Cardiac muscle cell (in vitro differentiated cells and primary cell): ENCODE data around the gene SLC2A1. TPM values are rescaled to one million over a fixed set of nuclear protein-coding genes. Genes with fewer than 3 reads are reported as not detected.
A peak's percentile ranks its signal among the peaks of the same experiment; 100 is the strongest.

Source experiments
- DNase-seq, 2 donors: peaks; one replicate each; pipeline versions ENCODE4 v3.0.0 to v3.0.0-alpha.2; 2010 to 2017; ENCODE audit warnings: low read depth in 1 of 2, low spot score in 1 of 2
- H3K27ac ChIP-seq: fragments of 200-600 bp; sonication (generic); 2 replicates; pipeline ENCODE4 v1.5.1; 2016
- H3K27me3 ChIP-seq: fragments of 200-600 bp; sonication (generic); 2 replicates; pipeline ENCODE4 v1.6.0; 2016; ENCODE audit warnings: control low read depth
- H3K36me3 ChIP-seq: fragments of 200-600 bp; sonication (generic); 2 replicates; pipeline ENCODE4 v1.5.1; 2016; ENCODE audit warnings: control low read depth
- H3K4me1 ChIP-seq: fragments of 200-600 bp; sonication (generic); 2 replicates; pipeline ENCODE4 v1.8.1; 2017; ENCODE audit warnings: low read depth, mild to moderate bottlenecking, mixed run types
- H3K4me3 ChIP-seq: fragments of 200-600 bp; sonication (generic); 2 replicates; pipeline ENCODE4 v1.5.1; 2016; ENCODE audit warnings: mild to moderate bottlenecking
- H3K9me3 ChIP-seq: fragments of 200-600 bp; sonication (generic); 2 replicates; pipeline ENCODE4 v1.5.1; 2017; ENCODE audit warnings: low read depth, mild to moderate bottlenecking, control low read depth
- CTCF ChIP-seq: IDR thresholded peaks from 2 replicates; pipeline ENCODE4 v1.5.1; 2012; ENCODE audit warnings: low read depth, mild to moderate bottlenecking, low read length
- polyA plus RNA-seq: library from polyadenylated mRNA; unstranded; fragments of >200 nt; fragmentation: Nextera tagmentation; extraction: Ambion mirVana; gene quantifications from 2 replicates; pipeline ENCODE4 v1.2.1, GENCODE V29; 2016
- total RNA-seq: library from RNA; depleted of rRNA; stranded (reverse); fragments of >200 nt; gene quantifications from 2 replicates; pipeline ENCODE4 v1.2.3, GENCODE V29; 2016

The SLC2A1 gene
- total and polyA plus RNA-seq, 2 experiments from 2014 or later = 243 to 714 TPM

DNA sequence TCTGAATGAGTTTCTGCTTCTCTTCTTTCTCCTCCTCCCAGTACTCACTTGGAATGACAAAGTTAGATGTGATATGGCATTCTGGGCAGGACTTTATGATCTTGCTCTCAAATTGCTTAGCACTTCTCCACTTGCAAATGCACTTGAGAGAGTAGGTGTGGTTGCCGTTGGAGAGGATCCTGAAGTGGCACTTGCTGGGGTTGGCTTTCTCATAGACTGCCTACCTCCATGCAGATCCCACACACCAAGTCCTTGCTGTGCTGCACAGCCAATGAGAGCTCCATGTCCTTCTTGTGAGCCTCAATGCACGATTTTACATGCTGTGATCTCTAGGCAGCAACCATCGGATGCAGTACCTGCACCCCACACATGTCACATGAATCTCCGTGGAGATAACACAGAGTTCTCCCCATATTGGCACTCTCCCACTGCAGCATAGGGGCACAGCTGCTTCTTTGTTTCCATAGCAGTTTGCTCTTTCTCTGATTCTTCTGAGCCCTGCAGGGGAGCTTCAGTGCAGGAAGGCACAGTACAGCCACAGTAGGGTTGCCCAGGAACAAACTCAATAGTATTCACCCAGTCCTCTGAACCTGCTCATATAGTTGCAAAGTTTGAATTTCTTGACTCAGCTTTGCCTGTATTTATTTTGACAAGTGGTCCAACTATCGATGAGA is 67.1 kb downstream of the SLC2A1 start:
- Histone ChIP-seq H3K4me1 (no peaks in the 10 kb centered on the region), H3K9me3 (no peaks in the 10 kb centered on the region), H3K27ac (no peak overlapping the region), H3K4me3 (no peak overlapping the region), H3K36me3 (no peaks in the 10 kb centered on the region), H3K27me3 (no peaks in the 10 kb centered on the region)
- no peak for DNase-seq
- no peak for TF ChIP-seq CTCF

DNA sequence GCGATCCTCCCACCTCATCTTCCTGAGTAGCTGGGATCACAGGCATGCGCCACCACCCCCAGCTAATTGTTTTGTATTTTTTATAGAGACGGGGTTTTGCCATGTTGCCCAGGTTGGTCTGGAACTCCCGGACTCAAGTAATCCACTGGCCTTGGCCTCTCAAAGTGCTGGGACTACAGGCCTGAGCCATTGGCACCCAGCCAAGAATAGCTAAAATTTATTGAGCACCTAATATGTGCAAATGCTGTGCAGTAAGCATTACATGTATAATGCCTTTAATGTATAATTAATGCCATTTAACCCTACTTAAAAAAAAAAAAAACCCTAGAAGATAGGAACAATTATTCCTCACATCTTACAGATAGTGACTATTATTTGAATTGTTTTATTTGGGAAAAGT is 69.4 kb downstream of the SLC2A1 start:
- DNase-seq = no peak
- no peaks in the 10 kb centered on the region for H3K9me3 ChIP-seq
- TF ChIP-seq CTCF = no peak

DNA sequence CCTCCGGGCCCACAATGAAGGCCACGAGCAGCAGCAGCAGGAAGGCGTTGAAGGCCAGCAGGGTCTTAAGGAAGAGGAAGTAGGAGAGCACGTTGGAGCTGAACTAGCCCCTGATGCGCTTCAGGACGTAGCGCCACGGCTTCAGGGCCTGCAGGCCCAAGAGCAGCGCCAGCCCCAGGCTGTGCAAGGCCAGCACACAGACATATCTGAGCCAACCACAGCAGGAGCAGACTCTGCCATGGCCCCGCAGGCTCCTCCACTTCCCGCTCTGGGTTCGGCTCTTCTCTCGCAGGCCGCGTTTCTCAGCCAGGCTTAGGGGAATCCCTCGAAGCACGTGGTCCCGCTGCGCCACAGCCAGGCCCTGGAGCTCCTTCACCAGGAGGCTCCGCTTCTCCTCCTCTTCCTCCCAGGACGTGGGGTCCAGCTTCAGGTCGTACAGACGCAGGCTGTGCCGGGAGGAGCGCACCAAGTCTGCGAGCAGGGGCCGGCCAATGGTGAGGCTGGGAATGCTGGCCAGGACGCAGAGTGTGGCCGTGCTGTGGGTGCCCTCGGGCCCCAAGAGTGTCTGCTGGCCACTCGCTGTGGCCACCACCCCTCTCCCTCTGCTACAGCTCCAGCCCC is 70.5 kb downstream of the SLC2A1 start:
- H3K36me3 ChIP-seq = no peaks in the 10 kb centered on the region
- DNase-seq = no peak

More for the DNA sequence above, 69.4 kb downstream of the SLC2A1 start:
- H3K4me3 ChIP-seq = no peak overlapping the region
- H3K27ac ChIP-seq = no peak overlapping the region
- no peaks in the 10 kb centered on the region for H3K4me1 ChIP-seq
- H3K27me3 ChIP-seq = no peaks in the 10 kb centered on the region
- H3K36me3 ChIP-seq = no peaks in the 10 kb centered on the region

GRCh38 chr1:42887366-42887765 is 71.3 kb downstream of the SLC2A1 start:
- H3K27me3 ChIP-seq = no peaks in the 10 kb centered on the region
- no peak for DNase-seq
- H3K27ac ChIP-seq = no peak overlapping the region
- H3K4me3 ChIP-seq = no peak overlapping the region
- no peak for TF ChIP-seq CTCF
- no peaks in the 10 kb centered on the region for H3K9me3 ChIP-seq
- H3K4me1 ChIP-seq = no peaks in the 10 kb centered on the region
- H3K36me3 ChIP-seq = no peaks in the 10 kb centered on the region

More for the DNA sequence above, 70.5 kb downstream of the SLC2A1 start:
- H3K27me3 ChIP-seq = no peaks in the 10 kb centered on the region
- TF ChIP-seq CTCF = no peak
- no peaks in the 10 kb centered on the region for H3K4me1 ChIP-seq
- no peak overlapping the region for H3K27ac ChIP-seq
- no peaks in the 10 kb centered on the region for H3K9me3 ChIP-seq
- H3K4me3 ChIP-seq = no peak overlapping the region

DNA sequence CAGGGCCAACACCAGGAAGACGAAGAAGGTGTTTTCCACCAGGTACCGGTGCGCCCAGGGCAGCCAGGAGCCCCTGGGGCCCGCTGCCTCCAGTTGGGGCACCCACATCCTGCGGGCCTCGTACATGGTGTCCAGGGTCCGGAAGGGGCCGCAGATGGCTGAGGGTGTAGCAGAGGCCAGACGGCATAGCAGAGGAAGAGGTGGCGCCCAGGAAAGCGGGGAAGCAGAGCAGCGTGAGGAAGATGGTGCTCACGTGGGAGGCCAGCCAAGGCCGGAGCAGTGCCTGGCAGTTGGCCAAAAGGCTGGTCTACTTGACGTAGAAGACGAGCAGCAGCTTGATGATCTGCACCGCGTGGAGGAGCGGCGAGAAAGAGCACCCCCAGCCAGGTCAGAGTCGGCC is 71.9 kb downstream of the SLC2A1 start:
- peak in 1 of 2 donors; percentile 21 for DNase-seq
- Histone ChIP-seq H3K27ac (no peak overlapping the region), H3K4me3 (no peak overlapping the region), H3K27me3 (no peaks in the 10 kb centered on the region), H3K36me3 (no peaks in the 10 kb centered on the region), H3K4me1 (no peaks in the 10 kb centered on the region), H3K9me3 (no peaks in the 10 kb centered on the region)
- TF ChIP-seq CTCF = no peak
